Middle frontal gyrus (tissue), 1 donor: ENCODE measurements around the gene ADCY1.

Source experiments
- DNase-seq: peaks from one replicate; pipeline ENCODE4 v3.0.0-alpha.2; 2015; ENCODE audit warnings: low spot score; ENCODE audit errors: extremely low spot score

The ADCY1 gene

DNA sequence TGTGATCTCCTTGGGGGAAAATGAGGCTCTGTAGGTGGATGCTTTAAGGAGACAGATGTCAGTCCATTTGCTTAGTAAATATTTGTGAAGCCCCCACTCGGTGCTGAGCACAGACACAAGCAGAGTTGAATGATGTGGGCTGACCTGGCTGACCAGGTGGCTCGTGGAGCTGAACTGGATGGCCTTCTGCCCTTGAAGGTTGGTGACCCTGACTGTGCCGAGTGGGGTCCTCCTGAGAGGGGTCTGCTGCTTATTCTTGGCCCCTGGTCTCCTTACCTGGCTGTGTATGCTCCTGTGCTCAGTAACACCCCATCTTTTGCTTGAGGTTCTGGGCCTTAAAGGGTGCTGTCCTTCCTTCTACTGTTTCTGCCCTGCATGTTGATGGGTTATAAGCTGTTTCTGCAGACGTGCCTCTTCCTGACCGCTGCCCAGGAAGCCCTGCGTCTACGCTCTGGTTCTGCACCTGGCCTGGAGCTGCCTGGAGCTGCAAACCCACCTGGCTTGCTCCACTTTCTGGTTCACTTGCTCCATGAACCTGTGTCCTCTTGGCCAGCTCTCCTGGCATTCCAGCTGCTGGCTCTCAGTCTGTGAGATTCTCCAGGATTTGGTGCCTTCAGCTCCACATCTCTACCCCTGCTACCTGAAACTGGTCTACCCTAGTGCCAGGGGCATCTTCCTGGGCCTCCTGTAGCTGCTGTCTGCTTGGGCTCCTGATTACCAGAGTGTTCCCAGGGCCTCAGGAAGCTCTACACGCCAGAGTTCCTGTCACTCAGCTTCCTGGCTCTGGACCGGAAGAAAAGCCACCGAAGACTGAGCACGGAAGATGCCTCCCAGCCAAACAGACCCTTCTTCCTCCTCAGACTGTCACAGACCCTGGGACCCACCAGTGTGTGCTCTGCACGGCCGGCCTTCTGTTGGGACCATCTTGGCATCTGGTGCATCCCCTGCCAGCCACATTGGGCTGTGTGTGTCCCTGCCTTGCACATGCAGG, 76.5 kb downstream of the ADCY1 start:
- no peak for DNase-seq

DNA sequence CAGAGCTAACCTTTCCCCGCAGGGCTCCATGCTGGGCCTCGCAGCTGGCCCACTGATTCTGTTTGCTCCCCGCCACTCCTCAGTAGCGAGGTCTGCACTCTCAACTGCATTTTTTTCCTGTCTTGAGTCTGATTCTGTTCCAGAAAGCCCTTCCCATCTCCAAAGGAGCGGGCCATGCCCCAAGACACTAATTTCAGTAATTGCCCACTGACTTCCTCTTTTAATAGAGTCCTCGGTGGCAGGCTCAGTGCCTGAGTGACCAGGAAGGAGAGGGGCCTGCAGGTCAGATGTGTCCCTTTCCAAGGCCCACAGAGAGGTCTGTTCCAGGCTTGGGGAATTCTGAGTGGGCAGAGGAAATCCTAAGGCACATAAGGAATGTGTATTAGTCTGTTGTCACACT, 77.4 kb downstream of the ADCY1 start:
- no peak for DNase-seq

DNA sequence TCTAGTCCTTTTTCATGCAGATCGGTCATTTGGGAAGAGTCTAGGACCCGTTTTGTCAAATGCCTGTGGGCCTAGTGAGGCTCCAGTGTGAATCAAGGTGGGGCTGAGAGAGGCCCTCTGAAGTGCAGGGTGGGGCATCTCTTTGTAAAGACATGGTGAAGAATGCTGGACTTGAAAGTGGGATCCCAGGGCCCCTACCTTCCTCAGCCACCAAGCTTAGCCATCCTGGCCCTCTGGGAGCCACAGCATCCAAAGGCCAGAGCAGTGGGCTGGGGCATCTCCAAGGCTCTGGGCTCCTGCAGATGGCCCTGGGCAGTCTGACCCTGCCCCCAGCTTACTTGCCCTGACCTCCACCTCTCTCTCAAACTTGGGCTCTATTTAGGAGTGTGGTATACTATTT, 78.5 kb downstream of the ADCY1 start:
- no peak for DNase-seq

DNA sequence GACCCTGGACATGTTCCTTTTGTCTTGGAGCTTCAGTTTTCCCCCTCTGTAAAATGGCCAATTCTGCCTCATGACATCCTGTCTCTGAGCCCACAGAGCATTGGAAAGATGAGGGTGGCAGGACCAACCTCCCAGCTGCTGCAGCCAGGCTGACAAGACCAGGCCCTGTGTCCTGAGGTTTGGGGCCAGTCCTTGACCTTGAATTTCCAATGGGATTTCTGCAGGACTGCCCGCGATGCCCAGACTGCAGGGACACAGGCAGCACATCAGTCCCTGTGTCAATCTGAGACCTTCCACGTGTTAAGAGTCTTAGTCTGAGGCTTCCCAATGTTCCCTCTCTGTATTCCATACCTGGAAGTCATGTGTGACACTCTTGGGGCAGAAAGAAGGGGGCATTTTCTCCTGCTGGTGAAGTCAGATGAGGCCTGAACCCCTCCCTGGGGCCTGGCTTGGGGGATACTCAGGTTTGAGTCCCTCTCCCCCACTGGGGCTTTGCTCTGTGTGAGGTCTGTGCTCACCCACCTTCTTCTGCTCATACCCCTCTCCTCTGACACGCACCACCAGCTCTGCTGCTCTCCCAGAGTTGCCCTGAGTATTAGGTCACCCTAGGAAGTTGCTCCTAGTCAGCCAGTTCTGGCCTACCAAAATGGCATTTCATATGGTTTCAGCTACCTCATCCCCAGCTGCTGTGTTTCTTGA, 79.2 kb downstream of the ADCY1 start:
- DNase-seq = no peak

DNA sequence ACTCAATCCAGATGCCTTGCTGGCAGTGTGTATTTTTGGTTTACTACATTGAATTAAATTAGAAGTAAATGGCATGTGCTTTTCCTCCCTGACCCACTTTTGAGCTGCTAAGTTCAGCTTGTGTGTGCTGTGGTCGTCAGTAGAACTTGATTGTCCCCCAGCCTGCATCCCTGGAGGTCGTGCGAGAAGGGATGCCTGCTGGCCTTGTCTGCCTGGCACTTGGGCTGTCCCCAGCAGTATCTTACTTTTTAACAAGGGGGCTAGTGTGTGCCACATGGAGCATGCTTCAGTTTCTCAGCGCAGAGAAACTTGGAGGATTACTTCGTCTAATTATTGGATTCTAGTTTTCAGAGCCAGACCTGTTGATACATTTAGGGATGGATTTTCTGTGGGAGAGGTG, 80.2 kb downstream of the ADCY1 start:
- DNase-seq = no peak

DNA sequence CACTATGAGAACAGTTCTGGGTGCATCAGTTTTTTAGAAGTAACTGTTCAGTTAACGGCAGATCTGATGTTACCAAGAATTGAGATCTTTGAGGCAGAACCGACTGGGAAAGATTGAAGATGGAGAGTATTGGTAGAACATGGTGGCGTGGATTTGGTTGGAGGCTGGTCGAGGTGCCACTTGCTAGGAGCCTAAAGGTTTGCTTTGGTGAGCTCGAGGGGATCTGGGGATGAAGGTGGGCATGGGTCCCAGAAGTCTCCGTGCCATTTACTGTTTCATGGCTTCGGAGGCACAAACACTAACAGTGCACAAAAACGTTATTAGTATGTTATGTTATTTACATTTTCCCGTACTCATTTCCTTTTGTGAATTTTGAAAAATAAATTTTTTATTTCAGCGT, 81.4 kb downstream of the ADCY1 start:
- no peak for DNase-seq

DNA sequence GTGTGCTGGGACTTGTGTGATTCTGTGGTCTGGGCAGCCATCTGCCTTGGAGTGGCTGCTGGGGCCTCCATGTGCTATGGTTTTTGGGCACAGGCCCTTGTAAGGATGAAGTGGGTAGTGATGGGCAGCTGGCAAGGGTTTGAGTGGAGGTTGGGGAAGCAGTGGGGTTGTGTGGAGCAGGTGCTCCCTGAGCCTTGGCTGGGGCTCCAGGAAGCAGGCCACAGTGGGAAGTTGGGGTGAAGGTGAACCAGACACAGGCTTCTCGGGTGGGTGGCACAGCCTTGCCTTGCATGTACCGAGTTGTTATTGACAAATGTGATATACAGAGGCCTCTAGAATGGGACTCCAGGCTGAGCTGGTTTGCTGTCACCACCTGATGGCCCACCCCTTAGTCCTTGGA, 82.3 kb downstream of the ADCY1 start:
- DNase-seq = no peak

DNA sequence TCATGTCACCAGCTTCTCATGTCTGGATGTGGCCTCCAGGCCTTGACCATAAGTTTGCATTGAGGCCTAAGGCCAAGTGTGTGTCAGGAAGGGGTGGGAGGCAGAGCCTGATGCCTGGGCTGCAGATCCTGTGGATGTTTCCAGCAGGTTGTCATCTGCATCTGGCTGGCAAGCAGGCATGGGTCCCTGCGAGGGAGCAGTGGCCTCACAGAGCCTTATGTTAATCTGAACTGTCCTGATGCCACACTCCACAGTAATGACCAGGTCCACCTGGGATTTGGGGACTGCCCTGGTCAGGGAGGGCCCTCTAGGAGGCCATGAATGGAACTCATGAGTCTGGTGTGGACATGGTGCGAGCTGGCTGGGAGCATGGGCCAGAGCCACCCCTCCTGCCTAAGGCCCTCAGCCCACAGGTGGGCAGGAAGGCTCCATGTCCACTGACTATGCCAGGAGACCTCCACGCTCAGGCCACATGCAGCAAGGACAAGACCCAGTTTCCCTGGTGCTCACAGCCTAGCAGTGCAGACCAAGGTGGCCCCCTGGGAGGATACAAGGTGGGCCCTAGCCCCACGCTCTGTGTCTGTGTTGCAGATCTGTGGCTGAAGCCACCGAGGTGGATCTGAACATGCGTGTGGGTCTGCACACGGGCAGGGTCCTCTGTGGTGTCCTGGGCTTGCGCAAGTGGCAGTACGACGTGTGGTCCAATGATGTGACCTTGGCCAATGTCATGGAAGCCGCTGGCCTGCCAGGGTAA, 83.1 kb downstream of the ADCY1 start:
- no peak for DNase-seq

DNA sequence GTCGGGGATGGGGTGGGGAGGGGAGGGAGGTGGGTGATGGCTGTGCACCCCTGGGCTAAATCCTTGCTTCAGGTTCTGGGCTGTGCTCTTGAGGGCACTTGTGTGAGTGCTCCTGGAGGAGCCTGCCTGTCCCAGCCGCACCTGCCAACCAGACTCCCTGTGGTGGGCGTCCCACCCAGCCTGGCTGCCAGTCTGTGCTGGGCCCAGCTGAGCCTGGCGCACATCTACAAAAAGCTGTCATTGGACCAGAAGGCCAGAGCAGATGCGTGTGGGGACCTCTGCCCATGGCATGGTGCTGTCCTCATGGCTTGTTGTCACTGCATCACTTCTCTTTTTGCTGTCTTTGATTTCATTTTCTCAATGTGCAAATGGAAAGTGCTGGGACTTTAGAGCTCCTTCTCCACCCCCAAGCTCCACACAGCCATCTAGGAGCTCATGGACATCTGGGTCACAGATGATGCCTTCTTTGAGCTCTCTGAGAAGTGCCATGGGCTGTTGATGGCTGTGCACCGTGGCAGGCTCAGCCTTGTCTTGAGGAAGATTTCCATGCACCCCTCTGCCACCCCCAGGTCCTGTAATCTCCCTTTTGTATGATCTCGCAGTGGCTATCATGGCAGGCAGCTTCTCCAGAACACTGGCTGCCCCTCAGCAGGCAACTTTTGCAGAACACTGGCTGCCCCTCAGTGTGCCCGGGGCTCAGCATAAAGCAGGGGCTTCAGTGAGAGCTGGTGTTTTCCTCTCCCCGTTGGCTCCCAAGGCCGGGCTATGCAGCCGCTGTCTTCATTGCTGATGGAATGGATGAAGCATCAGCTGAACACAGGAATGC, 83.9 kb downstream of the ADCY1 start:
- DNase-seq = no peak

DNA sequence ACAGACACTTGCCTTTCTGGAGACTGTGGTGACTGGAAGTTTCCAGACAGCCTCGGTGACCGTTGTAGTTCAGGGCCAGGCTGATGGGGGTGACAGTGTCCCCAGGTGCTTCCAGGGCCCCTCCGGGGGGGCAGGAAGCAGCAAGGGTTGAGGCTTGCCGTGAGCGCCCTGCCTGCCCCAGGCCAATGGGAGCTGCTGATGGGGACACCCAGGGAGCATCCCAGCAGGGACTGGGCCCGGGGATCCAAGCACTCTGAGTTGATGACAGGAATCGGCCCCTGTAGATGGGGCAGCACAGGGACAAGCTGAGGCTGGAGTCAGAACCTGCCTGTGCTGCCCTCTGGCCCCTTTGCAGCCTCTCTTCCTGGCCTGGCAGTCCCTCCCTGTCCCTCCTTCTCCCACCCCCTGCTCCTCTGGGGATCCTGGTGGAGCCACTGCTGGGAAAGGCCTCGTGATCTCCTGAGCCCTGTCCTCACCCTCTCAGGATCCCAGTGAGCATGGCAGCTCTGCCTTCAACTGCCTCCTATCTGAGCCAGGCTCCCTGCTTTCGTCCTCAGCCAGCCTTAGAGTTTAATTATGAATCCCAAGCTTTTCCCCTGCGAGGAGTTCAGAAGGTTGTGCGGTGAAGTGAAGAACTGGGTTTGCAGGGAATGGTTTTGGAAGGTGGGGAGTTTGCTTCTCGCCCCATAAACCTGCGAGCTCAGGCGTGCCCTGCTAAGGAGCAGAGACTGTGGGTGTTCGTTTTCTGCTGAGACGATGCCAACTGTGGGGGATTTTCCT, 84.7 kb downstream of the ADCY1 start:
- DNase-seq = no peak

DNA sequence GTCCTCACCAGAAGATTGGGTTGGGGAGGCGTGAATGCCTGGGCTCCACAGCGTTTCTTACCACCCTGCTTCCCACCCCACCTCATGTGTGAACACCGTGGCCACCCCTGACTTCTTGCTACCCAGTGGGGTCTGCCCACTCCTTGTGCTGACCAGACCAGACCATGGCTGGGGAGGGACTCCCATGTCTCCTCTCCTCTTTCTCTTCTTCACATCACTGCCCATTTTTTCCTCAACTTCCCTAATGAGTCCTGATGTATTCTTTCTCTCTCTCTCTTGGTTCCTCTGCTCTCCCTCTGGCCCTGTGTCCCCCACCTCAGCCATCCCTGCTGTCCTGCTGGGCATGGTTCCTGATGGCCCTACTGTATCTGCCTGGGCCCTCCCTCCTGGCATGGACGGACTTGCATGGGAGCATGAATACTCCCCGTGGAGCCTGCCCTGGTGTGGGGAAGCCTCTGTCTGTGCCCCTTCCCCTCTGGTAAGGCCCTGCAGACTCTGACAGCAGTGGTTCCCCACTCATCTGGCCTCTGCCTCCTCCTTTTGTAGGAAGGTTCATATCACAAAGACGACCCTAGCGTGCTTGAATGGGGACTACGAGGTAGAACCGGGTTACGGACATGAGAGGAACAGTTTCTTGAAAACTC, 85.5 kb downstream of the ADCY1 start:
- DNase-seq = no peak

DNA sequence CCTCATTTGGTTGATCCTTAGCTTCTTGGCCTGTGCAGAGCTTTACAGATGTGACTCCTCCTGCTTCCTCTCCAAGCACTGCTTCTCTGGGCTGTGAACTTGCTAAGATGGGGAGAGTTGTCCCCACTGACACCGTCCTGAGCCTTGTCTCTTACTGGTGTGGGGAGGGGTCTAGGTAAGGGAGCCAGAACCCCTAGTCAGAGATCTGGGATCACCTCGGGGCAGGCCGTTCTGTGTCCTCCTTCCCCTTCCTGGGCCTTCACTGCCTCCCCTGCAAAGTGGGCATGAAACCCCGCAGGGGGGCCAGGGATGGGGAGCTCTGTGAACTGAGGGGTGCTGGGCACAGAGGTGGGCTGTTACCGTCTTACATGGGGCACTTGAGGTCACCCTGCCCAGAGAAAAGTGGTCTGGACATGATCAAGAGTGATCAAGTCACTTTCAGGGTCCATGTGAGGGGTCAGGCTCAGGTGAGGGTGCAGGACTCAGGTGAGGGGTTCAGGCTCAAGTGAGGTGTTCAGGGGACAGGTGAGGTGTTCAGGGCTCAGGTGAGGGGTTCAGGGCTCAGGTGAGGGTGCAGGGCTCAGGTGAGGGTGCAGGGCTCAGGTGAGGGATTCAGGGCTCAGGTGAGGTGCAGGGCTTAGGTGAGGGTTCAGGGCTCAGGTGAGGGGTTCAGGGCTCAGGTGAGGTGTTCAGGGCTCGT, 86.2 kb downstream of the ADCY1 start:
- no peak for DNase-seq

DNA sequence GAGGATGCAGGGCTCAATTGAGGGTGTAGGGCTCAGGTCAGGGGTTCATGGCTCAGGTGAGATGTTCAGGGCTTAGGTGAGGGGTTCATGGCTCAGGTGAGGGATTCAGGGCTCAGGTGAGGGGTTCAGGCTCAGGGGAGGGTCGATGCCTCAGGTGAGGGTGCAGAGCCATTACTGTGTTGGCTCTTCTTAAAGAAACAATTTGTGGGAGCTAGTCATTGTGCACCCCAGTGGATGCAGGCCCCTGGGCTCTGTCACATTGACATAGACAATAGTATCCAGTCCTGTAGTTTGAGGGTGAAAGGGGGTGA, 86.7 kb downstream of the ADCY1 start:
- no peak for DNase-seq

DNA sequence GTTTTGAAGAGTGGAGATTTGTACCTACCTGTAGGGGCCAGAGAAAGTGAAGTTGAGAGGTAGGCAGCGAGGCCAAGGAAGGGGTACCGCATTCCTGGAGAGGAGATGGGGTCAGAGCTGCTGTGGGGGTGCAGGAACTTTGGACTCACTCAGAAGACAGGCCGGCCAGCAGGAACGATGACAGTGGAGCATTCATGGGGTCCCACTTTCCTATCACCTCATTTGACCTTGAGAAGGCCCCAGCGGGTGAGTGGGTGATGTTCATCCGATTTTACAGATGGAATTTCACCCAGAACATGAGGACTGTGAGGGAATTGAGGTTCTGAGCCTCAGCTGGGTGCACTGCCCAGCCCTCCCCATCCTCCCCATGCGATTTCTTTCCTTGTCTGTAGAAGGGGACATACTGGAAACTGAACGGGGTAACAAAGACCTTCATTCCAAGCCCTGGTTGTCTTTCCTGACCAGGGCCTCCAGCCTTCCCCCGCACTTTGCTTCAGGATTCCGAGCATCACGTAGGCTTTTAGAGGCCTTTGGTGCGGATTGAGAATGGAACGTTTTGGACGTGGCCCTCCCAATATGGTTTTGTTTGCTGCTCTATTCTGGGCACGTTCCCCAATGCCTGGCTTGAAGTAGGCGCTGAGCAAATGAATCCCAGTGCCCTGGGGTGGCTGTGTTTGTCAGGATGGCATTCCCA, 87.3 kb downstream of the ADCY1 start:
- no peak for DNase-seq

DNA sequence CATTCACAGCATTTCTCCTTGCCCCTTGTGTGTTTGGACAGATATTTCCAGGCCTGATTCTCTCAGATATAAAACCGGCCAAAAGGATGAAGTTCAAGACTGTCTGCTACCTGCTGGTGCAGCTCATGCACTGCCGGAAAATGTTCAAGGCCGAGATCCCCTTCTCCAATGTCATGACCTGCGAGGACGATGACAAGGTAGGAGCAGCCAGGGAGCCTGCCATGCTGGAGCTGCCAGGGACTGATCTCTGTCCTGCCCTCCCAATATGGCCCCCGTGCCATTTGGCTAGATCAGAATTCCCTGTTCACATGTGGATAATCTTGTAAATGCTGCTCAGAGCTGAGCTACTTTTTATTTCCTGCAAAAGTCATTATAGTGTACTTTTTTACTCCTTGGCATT, 87.8 kb downstream of the ADCY1 start:
- DNase-seq = no peak

DNA sequence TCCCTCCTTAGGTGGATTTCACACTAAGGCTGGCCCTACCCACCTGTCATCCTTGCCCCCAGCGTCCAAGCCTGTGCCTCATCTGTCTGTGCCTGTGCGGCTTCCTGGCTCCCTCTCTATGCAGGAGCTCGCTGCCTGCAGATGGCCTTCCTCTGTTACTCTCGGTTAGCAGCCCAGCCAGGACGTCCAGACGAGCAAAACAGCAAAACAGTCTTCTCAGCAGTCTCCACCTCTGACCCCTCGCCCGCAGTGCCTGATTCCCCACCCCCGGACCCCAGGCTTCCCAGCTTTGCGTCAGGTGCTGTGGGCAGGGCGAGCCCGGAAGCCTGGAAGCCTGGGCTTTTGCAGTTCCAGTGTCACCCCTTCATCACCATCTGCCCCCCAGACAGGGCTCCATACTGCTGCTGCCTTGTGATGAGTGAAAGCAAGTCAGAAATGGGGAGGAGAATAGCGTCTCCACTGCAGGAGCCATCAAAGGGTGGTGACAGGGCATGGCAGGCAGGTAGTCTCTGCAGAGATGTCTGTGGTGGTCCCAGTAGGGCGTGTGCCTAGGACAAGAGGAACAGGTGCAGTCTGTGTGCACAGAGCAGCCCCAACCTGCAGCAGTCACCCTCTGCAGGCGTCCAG, 88.5 kb downstream of the ADCY1 start:
- DNase-seq = no peak

DNA sequence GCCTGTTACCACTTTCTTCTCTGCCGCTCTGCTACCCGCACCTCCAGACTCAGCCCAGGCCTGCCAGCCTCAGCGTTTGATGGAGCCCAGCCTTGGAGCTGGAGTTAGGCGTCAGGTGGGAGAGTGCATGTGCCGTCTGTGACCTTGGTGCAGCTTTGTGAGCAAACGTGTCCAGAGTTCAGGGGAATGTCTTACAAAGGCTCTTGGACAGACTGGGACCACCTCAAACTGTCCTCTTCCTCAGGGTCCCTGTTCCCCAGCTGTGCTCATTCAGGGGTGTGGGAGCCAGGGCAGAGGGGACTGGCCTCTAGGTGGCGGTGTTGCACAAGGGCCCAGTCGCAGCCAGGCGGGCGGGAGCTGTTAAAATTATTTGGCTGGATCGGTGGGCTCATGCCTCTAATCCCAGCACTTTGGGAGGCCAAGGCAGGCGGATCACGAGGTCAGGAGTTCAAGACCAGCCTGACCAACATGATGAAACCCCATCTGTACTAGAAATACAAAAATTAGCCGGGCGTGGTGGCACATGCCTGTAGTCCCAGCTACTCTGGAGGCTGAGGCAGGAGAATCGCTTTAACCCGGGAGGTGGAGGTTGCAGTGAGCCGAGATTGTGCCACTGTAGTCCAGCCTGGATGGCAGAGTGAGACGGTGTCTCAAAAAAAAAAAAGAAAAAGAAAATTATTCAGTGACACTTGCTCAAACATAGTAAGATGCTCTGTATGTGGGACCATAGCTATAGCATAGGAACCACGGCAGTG, 89.2 kb downstream of the ADCY1 start:
- no peak for DNase-seq
